ENCODE measurements around the gene GALR2.
"Not testable (repeated sequence)": the region's sequence is repeated elsewhere in the genome, so short reads cannot be mapped to it uniquely, and the experiment has no call there.

Gene GALR2

DNA sequence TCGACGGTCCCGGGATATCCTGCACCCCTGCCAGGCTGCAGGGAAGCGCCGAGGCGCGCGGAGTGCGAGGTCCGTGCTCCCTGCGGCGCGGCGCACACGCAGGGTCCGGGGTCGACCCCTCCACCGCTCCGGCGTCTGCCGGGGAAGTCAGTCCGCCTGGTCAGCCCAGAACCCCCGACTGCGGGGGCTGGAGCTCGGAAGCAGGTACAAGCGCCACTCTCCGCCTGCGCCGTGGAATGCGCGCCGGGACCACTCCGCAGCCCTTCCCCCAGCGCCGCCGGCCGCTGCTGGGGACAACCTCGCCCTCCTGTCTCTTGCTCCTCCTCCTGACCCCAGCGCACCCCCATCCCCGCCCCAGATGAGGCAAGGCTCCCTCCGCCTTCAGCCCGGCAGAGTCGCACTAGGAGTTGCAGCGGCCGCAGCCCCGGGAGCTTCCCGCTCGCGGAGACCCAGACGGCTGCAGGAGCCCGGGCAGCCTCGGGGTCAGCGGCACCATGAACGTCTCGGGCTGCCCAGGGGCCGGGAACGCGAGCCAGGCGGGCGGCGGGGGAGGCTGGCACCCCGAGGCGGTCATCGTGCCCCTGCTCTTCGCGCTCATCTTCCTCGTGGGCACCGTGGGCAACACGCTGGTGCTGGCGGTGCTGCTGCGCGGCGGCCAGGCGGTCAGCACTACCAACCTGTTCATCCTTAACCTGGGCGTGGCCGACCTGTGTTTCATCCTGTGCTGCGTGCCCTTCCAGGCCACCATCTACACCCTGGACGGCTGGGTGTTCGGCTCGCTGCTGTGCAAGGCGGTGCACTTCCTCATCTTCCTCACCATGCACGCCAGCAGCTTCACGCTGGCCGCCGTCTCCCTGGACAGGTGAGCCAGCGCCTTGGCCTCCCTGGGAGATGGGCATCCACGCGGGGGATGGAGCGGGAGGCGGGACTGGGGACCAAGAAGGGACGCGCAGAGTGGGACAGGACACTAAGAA, at the start of gene GALR2:
Gene GALR2, plus strand, starts transcription at position 392 of the 974 bp plus-strand sequence. Its CDS starts 103 bp downstream, at position 495.
- DNase-seq: no peak

- DNase-seq: no peak
Measured at GRCh38 chr17:76025294-76025693, 49.3 kb upstream of the GALR2 start.

- no peak for DNase-seq
Measured at GRCh38 chr17:76026714-76027158, 47.8 kb upstream of the GALR2 start.

DNA sequence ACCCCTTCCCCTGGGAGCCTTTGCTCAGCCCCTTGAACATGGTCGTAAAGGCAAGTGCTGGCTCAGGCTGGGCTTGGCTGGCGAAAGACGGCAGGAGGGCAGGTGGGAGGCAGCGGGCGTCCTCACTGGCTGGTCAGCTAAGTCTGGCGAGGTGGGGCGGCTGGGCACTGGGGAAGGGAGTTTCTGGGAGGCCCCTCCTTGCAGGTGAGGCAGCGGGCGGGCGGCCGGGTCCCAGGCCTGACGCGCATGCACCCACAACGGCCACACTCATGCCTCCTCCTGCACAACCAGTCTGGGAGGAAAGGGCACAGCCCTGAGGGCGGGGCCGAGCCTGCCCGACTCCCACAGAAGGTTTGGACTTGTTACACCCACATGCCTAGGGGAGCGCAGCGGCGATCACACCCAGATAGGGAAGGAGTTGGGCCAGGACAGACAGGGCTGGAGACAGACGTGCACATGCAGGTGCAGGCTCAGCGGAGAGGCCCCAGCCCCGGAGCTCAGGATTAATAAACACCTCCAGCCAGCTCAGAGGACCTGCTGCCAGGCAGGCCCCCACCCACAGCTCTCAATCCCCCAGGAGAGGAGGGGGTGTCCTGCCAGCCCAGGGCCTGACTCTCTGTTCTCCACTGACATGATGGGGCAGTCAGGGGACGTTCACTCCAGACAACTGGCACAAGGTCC, 47.3 kb upstream of the GALR2 start, which contains the start of gene EVPL:
Gene EVPL, minus strand, starts transcription at position 148 of the 681 bp plus-strand sequence. Its CDS starts 108 bp downstream, at position 40.
- no peak for DNase-seq

- no peak for DNase-seq
Measured at GRCh38 chr17:76032073-76032779, 42.4 kb upstream of the GALR2 start.

- DNase-seq: no peak
Measured at GRCh38 chr17:76032780-76033108, 41.8 kb upstream of the GALR2 start.

DNA sequence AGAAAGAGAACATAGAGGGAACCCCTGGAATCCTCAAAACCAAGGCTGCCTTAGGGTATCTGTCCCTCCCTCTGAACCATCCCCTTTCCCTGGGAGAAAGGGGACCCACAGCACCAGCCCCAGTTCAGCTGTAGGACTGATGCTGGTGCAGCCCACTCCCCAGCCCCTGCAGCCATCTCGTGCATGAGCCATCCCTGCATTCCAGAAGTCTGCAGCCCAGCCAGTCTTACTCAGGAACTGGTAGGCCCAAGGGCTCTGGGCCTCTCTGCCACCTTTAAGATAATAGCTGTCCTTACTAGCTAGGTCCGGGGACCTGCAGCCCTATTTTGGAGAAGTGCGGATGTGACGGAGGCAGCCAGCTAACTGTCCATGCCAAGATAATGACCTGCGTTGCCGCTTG, 41.4 kb upstream of the GALR2 start:
- no peak for DNase-seq

DNA sequence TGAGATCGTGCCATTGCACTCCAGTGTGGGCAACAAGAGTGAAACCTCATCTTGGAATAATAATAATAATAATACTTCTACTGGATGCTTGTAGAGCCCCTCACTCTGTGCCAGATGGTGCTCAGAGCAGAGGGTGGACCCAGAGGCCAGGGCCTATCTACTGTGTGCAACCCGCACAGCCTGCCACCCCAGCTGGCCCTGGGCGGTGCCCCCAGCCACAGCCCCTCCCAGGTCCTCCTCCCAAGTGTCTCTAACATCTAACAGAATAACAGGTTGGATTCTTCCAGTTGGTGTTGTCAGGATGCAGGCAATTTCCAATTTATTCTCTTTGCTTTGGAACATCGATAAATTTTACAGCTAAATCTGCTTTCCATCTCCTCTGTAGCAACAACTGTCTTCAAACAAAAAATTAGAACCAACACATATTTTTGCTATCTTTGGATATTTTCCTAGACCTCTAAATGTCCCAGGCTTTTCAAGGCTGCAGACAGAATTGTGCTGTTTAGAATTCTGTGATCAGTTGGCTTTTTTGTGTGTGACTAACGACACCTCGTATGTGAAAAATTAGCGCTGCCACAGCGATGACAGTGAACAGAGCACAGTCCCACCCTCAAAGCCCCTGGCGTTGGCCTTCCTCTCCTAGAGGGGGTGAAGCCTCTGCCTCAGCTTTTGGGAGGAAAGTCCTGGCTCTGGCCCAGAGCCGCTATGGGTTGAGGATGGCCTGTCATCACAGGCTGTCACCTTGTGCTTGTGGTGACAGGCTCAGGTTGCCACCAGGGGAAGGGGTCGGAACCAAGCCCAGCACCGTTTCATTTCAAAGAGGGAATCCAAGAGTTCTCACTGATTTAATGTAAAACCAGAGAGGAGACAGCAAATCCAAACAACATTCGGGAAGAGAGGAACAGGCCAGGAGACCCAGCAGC, 39.9 kb upstream of the GALR2 start:
- no peak for DNase-seq

- DNase-seq: no peak
Measured at GRCh38 chr17:76036497-76037261, 37.9 kb upstream of the GALR2 start.

DNA sequence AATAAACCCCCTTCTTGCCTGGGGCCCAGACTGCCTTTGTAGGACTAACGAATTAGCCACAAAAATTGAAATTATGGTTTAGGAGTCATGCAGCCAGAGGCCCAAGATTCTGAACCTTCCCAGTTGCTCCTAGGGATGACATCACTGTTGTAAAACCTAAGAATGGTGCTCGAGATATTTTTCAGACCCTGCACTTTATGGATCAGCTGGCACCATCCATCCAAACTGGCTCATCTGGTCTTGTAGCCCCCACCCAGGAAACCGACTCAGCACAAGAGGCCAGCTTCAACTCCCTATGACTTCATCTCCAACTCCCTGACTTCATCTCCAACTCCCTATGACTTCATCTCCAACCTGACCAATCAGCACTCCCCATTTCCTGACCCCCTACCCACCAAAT, 36.5 kb upstream of the GALR2 start:
- no peak for DNase-seq

DNA sequence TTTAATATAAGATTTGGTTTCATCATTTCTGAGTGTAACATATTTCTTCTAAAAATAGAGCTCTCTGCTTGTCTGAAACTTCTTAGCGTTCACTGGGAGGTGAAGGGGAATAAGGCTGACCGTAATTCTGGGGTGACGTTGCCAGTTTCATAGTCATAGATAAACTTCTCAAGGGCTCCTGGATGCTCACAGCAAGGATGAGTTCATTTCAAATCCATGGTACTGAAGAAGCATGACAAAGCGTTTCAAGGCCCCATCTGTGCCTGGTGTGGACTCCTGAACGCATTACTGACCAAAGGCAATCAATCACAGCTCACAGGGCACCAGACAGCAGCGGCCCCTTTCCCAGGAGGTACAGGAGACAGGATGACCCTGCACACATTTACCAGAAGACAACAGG, 35.5 kb upstream of the GALR2 start:
- DNase-seq: no peak

DNA sequence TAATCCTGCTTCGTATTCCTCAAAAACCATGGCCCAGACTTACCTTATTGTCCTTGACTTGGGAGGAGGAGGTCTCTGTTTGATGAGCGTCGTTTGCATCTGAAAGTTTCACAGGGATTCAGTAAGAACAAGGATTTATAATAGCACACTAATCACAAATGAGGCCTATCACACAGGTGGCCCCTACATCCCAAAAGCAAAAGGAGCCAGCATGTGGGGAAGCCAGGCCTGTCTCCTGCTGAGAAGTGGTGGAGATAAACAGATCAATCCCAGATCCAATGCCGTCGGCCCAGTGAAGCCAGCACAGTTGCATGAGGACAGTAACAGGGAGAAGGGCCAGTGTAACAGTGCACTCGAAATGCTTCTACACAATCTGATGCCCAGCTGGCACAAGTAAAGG, 34.2 kb upstream of the GALR2 start:
- DNase-seq: no peak

DNA sequence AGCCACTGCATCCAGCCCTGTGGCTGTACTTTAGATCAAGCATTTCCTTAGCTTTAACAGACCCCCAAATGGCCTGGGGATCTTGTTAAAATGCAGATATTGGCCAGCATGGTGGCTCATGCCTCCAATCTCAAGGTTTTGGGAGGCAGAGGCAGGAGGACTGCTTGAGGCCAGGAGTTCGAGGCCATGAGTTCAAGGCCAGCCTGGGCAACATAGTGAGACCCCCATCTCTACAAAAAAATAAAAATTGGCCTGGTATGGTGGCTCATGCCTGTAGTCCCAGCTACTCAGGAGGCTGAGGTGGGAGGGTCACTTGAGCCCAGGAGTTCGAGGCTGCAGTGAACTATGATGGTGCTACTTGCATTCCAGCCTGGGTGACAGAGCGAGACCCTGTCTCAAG, 31.7 kb upstream of the GALR2 start:
- DNase-seq: not testable (repeated sequence)

GRCh38 chr17:76044475-76045007, 30.0 kb upstream of the GALR2 start:
- DNase-seq: not testable (repeated sequence)

DNA sequence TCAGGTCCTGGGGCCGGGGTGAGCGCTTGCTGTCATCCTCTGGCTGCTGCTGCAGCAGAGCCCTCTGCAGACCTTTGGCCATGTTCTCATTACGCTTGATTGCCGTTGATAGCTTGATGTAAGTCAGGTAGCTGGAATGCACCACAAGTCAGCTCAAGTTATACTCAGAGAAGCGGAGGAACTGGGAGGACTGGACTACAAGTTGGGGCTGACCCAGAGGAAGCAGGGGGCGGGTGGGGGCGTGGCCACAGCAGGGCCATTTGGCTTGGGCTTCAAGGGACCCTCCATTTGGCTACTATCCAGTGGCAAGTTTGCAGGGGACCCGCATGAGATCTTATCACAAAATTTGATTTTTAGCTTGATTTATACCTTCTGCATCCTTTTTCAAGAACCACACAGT, 28.5 kb upstream of the GALR2 start:
- no peak for DNase-seq

- no peak for DNase-seq
Measured at GRCh38 chr17:76048025-76048605, 26.5 kb upstream of the GALR2 start.

DNA sequence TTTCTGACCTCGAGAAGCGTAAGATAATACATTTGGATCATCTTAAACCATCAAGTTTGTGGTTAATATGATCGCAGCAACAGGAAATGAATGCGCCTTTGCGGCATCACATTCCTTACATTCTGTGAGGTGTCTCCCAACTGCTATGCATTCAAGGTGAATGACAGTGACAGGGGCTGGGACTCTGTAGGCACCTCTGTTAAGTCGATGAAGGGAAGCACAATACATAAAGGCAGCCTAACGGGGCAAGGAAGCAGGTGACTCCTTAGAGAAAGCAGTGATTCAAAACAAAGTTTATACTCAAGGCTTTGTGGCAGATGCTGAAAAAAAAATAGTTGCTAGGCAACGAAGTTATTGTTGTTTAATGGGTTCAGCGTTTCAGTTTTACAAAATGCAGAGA, 25.9 kb upstream of the GALR2 start:
- no peak for DNase-seq

GRCh38 chr17:76049239-76049638, 25.3 kb upstream of the GALR2 start:
- no peak for DNase-seq

GRCh38 chr17:76049836-76050537, 24.6 kb upstream of the GALR2 start:
- DNase-seq: no peak

All from OCI-M1 (cell line).